Endothelial cell of umbilical vein (primary cell): ENCODE results near the gene SMIM26. TPM values are rescaled to one million over a fixed set of nuclear protein-coding genes. Genes with fewer than 3 reads are reported as not detected.

Source experiments
- BruUV-seq: library from RNA; stranded (reverse); fragments of 400-500 nt; replicated peaks from 2 replicates; lab custom pipeline; 2021; lab: Mats Ljungman, UMichigan
- CTCF ChIA-PET: fragments of 300-600, 350-600 bp; sonication (Branson Sonifier 250); formaldehyde crosslinking; loops from one replicate; lab custom pipeline; 2021; ENCODE audit warnings: antibody characterized with exemption, inconsistent platforms; lab: Charles Lee
- POLR2A ChIA-PET: fragments of 300-600, 350-600 bp; sonication (Branson Sonifier 250); formaldehyde crosslinking; loops from one replicate; lab custom pipeline; 2021; ENCODE audit warnings: antibody characterized with exemption, inconsistent platforms; lab: Charles Lee
- DNase-seq: peaks from one replicate; pipeline ENCODE4 v3.0.0-alpha.2; 2011; ENCODE audit warnings: low read depth, low spot score
- FAIRE-seq: peaks from 2 replicates; lab custom pipeline; 2011; peaks lifted over from hg19 to GRCh38; lab: Jason Lieb, UNC
- H2AFZ ChIP-seq: 2 replicates; pipeline ENCODE4 v1.6.0; 2012; ENCODE audit warnings: low read depth, low read length, control low read depth, inconsistent platforms
- H3K27ac ChIP-seq: 2 replicates; pipeline ENCODE4 v1.5.1; 2011; ENCODE audit warnings: low read depth, mild to moderate bottlenecking, control low read depth, low read length, moderate library complexity; ENCODE audit not compliant: insufficient read depth
- H3K27me3 ChIP-seq, 2 experiments: 2 replicates each; pipeline versions ENCODE4 v1.6.0 to v1.6.1; 2011; ENCODE audit warnings: low read length in 2 of 2, mixed read lengths in 1 of 2; ENCODE audit not compliant: control insufficient read depth in 2 of 2, insufficient read depth in 2 of 2
- H3K36me3 ChIP-seq, 2 experiments: 2 replicates in 1 of 2; 3 replicates in 1 of 2; pipeline ENCODE4 v1.5.1; 2011; ENCODE audit warnings: low read length in 2 of 2, mild to moderate bottlenecking in 1 of 2, moderate library complexity in 1 of 2; ENCODE audit not compliant: control insufficient read depth in 2 of 2, insufficient read depth in 2 of 2; ENCODE audit errors: extremely low read depth in 1 of 2
- H3K4me1 ChIP-seq: 3 replicates; pipeline ENCODE4 v1.5.1; 2011; ENCODE audit warnings: mild to moderate bottlenecking, low read length; ENCODE audit not compliant: control insufficient read depth, insufficient read depth; ENCODE audit errors: extremely low read depth
- H3K4me2 ChIP-seq: 2 replicates; pipeline ENCODE4 v1.6.1; 2011; ENCODE audit warnings: low read length, control low read depth, mixed read lengths; ENCODE audit not compliant: insufficient read depth
- H3K4me3 ChIP-seq, 3 experiments: fragments of 200-600 bp in 1 of 3; sonication (generic), shearing (Covaris generic) in 1 of 3; replicated peaks in 1 of 3; 2 replicates each; pipeline ENCODE4 v1.5.1; 2011 to 2016; ENCODE audit warnings: control low read depth in 3 of 3, low read length in 3 of 3, mild to moderate bottlenecking in 2 of 3, inconsistent platforms in 1 of 3, low read depth in 1 of 3, moderate library complexity in 1 of 3; ENCODE audit not compliant: insufficient read depth in 1 of 3
- H3K79me2 ChIP-seq: 2 replicates; pipeline ENCODE4 v1.6.0; 2012; ENCODE audit warnings: low read length, inconsistent platforms; ENCODE audit not compliant: control insufficient read depth, insufficient read depth
- H3K9ac ChIP-seq: replicated peaks from 2 replicates; pipeline ENCODE3; 2011; ENCODE audit warnings: low read length, control low read depth; ENCODE audit not compliant: insufficient read depth; ENCODE audit errors: extremely low read depth
- H3K9me1 ChIP-seq: replicated peaks from 3 replicates; pipeline ENCODE4 v1.6.0; 2011; ENCODE audit warnings: mild to moderate bottlenecking, low read length; ENCODE audit not compliant: control insufficient read depth, insufficient read depth; ENCODE audit errors: extremely low read depth
- H3K9me3 ChIP-seq: replicated peaks from 2 replicates; pipeline ENCODE4 v1.5.1; 2012; ENCODE audit warnings: low read length, inconsistent platforms; ENCODE audit not compliant: control insufficient read depth, insufficient read depth
- H4K20me1 ChIP-seq: replicated peaks from 2 replicates; pipeline ENCODE3; 2011; ENCODE audit warnings: mild to moderate bottlenecking, low read length; ENCODE audit not compliant: control insufficient read depth, insufficient read depth; ENCODE audit errors: extremely low read depth
- CTCF ChIP-seq, 2 donors: IDR thresholded peaks; 1 replicate in 1 of 2; 2 replicates in 1 of 2; pipeline ENCODE4 v1.5.1; 2011; ENCODE audit warnings: low read length in 2 of 2, mild to moderate bottlenecking in 2 of 2, moderate library complexity in 2 of 2, control low read depth in 1 of 2, inconsistent platforms in 1 of 2, low read depth in 1 of 2; ENCODE audit not compliant: insufficient read depth in 1 of 2; ENCODE audit errors: extremely low read depth in 1 of 2
- FOS ChIP-seq: IDR thresholded peaks from 2 replicates; pipeline ENCODE4 v1.6.1; 2011; ENCODE audit warnings: mild to moderate bottlenecking, low read length, moderate library complexity, borderline replicate concordance; ENCODE audit not compliant: insufficient read depth
- dilution Hi-C: fragments of 300-500 bp; cut with MboI; formaldehyde crosslinking; loops from one replicate; pipeline ENCODE4 v1.15.0; 2019; ENCODE audit warnings: low sequenced_read_pairs; ENCODE audit not compliant: extremely low pct_ligation_motif_present
- intact Hi-C: fragments of 100-400 bp; cut with micrococcal nuclease; formaldehyde crosslinking; loops from one replicate; pipeline ENCODE4 v1.10.0; 2022
- polyA plus RNA-seq, 4 experiments: library from polyadenylated mRNA; depleted of rRNA in 3 of 4; stranded (reverse) in 3 of 4; unstranded in 1 of 4; fragments of >200 nt; gene quantifications; 2 replicates each; pipeline versions ENCODE4 v1.2.1 to v1.2.3, GENCODE V29; 2011 to 2012; ENCODE audit warnings: missing spikeins in 1 of 4
- small RNA-seq: library from RNA; depleted of rRNA; stranded (forward); fragments of <200 nt; gene quantifications from one replicate; pipeline ENCODE3, GENCODE V24; 2012; ENCODE audit warnings: low replicate concordance, low read depth; ENCODE audit not compliant: insufficient read depth, insufficient read length
- total RNA-seq: library from RNA; stranded (reverse); gene quantifications from 2 replicates; pipeline ENCODE4 v1.2.3, GENCODE V29; 2021

The SMIM26 gene
- total and polyA plus RNA-seq, 2 donors (not counting 3 experiments of a cell fraction or from before 2014, with no cell fraction given): 54.1 to 92.0 TPM

DNA sequence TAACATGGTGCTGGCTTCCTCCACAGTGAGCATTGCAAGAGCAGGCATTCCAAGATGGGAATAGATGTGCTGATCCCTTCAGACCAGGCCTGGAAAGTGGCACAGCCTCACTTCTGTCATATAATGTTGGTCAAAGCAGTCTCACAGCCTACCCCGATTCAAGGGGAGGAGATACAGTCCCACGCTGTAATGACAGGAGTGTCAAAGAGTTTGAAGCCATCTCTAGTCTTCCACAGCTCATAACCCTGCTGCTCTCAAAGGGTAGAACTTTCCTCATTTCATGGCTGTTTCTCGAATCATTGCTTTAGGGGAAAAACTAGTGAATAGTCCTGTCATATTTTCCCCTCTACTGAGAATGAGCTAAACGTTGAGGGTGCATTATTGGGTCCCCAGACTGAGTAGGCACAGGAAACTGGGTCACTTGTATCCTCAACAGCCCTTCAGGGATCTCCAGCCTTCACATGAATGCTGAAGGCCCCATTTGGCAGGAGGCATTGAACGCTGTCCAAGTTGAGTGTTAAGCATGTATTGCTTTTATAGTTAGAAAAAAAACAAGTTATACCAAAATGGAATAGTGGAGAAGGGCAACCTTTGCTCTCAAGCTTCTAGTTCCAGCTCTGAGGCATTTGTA, 47.9 kb downstream of the SMIM26 start:
- dilution Hi-C loops (no loop called here), intact Hi-C loops (no loop called here)
- FAIRE-seq (no peak), DNase-seq (no peak)
- H3K4me2 ChIP-seq: no peak overlapping the region
- no peak overlapping the region for H3K4me3 ChIP-seq
- no peak overlapping the region for H3K9ac ChIP-seq
- no peaks in the 10 kb centered on the region for H3K27me3 ChIP-seq
- H3K9me1 ChIP-seq: no peaks in the 10 kb centered on the region
- H3K36me3 ChIP-seq: no peaks in the 10 kb centered on the region
- H3K4me1 ChIP-seq: no peaks in the 10 kb centered on the region
- no TSS peak for BruUV-seq
- H3K79me2 ChIP-seq: no peaks in the 10 kb centered on the region
- no peak for TF ChIP-seq CTCF (IDR thresholded peaks at IDR 0.05; ENCODE audit: extremely low read depth in 1 of 2, insufficient read depth in 1 of 2, low read depth in 1 of 2, low read length in 2 of 2)
- TF ChIP-seq FOS: no peak
- no peak overlapping the region for H3K27ac ChIP-seq
- no peaks in the 10 kb centered on the region for H3K9me3 ChIP-seq
- H2AFZ ChIP-seq: no peak overlapping the region
- ChIA-PET POLR2A (no interaction called here), CTCF (no interaction called here)
- H4K20me1 ChIP-seq: no peaks in the 10 kb centered on the region

Small RNA genes lying within 50 kb of the gene (small RNA-seq; reads per million reads assigned to genes)
- gene RN7SL638P: not detected
- gene RNU6ATAC34P: not detected

Other genes starting within 250 kb of the SMIM26 start
- 1.8 and 3.0 TPM in 2 replicates for gene DZANK1, start 100.4 kb upstream of the SMIM26 start, total RNA-seq
- 0.97 and 1.1 TPM in 2 replicates for gene DZANK1, start 100.4 kb upstream of the SMIM26 start, polyA plus RNA-seq
- gene POLR3F, start 100.0 kb upstream of the SMIM26 start, total RNA-seq: 9.8 and 10.2 TPM in 2 replicates
- 2.7 and 4.5 TPM in 2 replicates for gene POLR3F, start 100.0 kb upstream of the SMIM26 start, polyA plus RNA-seq
- gene RBBP9, start 70.2 kb upstream of the SMIM26 start, total RNA-seq: 17.0 and 17.2 TPM in 2 replicates
- 8.5 and 9.1 TPM in 2 replicates for gene RBBP9, start 70.2 kb upstream of the SMIM26 start, polyA plus RNA-seq
- 38.0 and 42.5 TPM in 2 replicates for gene SEC23B, start 59.5 kb upstream of the SMIM26 start, total RNA-seq
- 38.7 and 44.0 TPM in 2 replicates for gene SEC23B, start 59.5 kb upstream of the SMIM26 start, polyA plus RNA-seq
- 50.8 and 62.9 TPM in 2 replicates for gene DTD1, start 20.6 kb downstream of the SMIM26 start, total RNA-seq
- 39.6 and 48.2 TPM in 2 replicates for gene DTD1, start 20.6 kb downstream of the SMIM26 start, polyA plus RNA-seq
- not detected in 2 replicates for gene SCP2D1, start 246.4 kb downstream of the SMIM26 start, total RNA-seq
- not detected in 2 replicates for gene SCP2D1, start 246.4 kb downstream of the SMIM26 start, polyA plus RNA-seq